ENCODE results near the gene PHF20. TPM values are rescaled to one million over a fixed set of nuclear protein-coding genes. Genes with fewer than 3 reads are reported as not detected.

The PHF20 gene
- total RNA-seq, 1 experiment from 2014 or later = 37.2 TPM

DNA sequence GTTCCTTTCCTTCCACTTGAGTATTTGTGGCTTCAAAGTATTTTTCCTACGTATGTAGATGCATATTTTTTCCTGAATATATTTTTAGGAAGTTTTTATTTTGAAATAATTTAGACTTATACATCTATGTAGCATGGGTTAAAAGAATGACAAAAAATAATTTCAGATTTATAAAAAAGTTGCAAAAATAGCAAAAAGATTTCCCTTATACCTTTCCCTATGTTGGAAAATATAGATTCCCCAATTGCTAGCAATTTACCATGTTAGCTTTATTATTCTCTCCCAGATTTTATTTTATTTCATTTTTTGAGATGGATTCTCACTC, 112.7 kb downstream of the PHF20 start:
- peaks cover 41% of the 10 kb centered on the region for H3K4me1 ChIP-seq (ENCODE audit: insufficient read depth, low read length)
- H3K79me2 ChIP-seq (ENCODE audit: low read length) = no peaks in the 10 kb centered on the region
- intact Hi-C loops (cut with micrococcal nuclease) = loop anchor here (1.0 to 5.0 kb wide), 4 partner anchors 9 to 142 kb away; partner anchors contain the start of gene RBM39

DNA sequence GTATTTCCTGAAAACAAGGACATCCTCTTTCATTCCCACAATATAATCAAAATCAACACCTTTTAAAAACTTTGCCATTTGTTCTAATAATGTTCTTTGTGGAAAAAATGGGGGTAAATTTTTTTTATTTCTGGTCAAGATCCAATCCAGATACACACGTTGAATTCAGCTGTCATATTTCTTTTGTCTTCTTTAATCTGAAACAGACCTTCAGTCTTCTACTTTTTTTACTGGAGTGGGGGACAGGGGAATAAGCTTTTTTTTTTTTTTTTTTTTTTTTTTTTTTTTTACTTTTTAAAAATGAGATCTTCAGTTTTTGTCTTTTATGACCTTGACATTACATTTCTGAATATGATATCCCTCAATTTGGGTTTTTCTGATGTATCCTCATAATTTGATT, 113.4 kb downstream of the PHF20 start:
- no peak overlapping the region for H2AFZ ChIP-seq (ENCODE audit: low read length)
- no peaks in the 10 kb centered on the region for H3K27me3 ChIP-seq (ENCODE audit: low read length)
- no peaks in the 10 kb centered on the region for H3K9me3 ChIP-seq (ENCODE audit: low read length)
- H3K27ac ChIP-seq (ENCODE audit: low read length) = peak overlapping the region; percentile 97
- no peak overlapping the region for H3K4me3 ChIP-seq (ENCODE audit: low read length)
- no peaks in the 10 kb centered on the region for H3K79me2 ChIP-seq (ENCODE audit: low read length)
- BruUV-seq (replicated peaks) = no TSS peak
- H3K4me2 ChIP-seq (ENCODE audit: low read length) = 0 out of 2 replicates have a peak overlapping the region, but pooled peaks have one; percentile 11
- peaks cover 41% of the 10 kb centered on the region for H3K4me1 ChIP-seq (ENCODE audit: insufficient read depth, low read length)
- ChIA-PET CTCF (interaction anchor here (0.6 to 1.5 kb wide), 4 partner anchors 9 to 379 kb away, joined by 6 to 11 read pairs (median 7); no protein-coding TSS in a partner anchor), POLR2A (ENCODE audit: unreplicated experiment) (interaction anchor here (0.7 to 1.3 kb wide), 3 partner anchors 68 to 150 kb away, joined by 3 to 6 read pairs (median 5); partner anchors contain the start of gene RBM39)
- intact Hi-C loops (cut with micrococcal nuclease) = no loop called here
- DNase-seq (no peak), ATAC-seq (no peak)
- H4K20me1 ChIP-seq (ENCODE audit: low read length) = no peaks in the 10 kb centered on the region
- no peak for TF ChIP-seq EZH2 (IDR thresholded peaks at IDR 0.05; ENCODE audit: low read length, unreplicated experiment)
- no peak for TF ChIP-seq EZH2phosphoT487 (IDR thresholded peaks at IDR 0.05; ENCODE audit: borderline replicate concordance, low read length)
- TF ChIP-seq, protein P1, sequence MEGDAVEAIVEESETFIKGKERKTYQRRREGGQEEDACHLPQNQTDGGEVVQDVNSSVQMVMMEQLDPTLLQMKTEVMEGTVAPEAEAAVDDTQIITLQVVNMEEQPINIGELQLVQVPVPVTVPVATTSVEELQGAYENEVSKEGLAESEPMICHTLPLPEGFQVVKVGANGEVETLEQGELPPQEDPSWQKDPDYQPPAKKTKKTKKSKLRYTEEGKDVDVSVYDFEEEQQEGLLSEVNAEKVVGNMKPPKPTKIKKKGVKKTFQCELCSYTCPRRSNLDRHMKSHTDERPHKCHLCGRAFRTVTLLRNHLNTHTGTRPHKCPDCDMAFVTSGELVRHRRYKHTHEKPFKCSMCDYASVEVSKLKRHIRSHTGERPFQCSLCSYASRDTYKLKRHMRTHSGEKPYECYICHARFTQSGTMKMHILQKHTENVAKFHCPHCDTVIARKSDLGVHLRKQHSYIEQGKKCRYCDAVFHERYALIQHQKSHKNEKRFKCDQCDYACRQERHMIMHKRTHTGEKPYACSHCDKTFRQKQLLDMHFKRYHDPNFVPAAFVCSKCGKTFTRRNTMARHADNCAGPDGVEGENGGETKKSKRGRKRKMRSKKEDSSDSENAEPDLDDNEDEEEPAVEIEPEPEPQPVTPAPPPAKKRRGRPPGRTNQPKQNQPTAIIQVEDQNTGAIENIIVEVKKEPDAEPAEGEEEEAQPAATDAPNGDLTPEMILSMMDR (conservative IDR thresholded peaks at IDR 0.05; ENCODE audit: low read depth, low read length) = no peak
- no peaks in the 10 kb centered on the region for H3K36me3 ChIP-seq (ENCODE audit: low read depth, low read length)
- H3K9me2 ChIP-seq (replicated peaks; ENCODE audit: low read length) = no peaks in the 10 kb centered on the region
- peak overlapping the region; percentile 48 for H3K9ac ChIP-seq (ENCODE audit: low read length)
- H3F3A ChIP-seq (ENCODE audit: low read length, unreplicated experiment) = peaks cover 9% of the 10 kb centered on the region

More for the DNA sequence above, 112.7 kb downstream of the PHF20 start:
- no peaks in the 10 kb centered on the region for H3K9me2 ChIP-seq (replicated peaks; ENCODE audit: low read length)
- ATAC-seq = no peak
- BruUV-seq (replicated peaks) = TSS peak; percentile 93
- H3K4me2 ChIP-seq (ENCODE audit: low read length) = peak overlapping the region; percentile 74
- TF ChIP-seq EZH2phosphoT487 (IDR thresholded peaks at IDR 0.05; ENCODE audit: borderline replicate concordance, low read length) (no peak), EZH2 (IDR thresholded peaks at IDR 0.05; ENCODE audit: low read length, unreplicated experiment) (no peak)
- TF ChIP-seq, protein P1 (conservative IDR thresholded peaks at IDR 0.05; ENCODE audit: low read depth, low read length) = no peak
- H3F3A ChIP-seq (ENCODE audit: low read length, unreplicated experiment) = peaks cover 9% of the 10 kb centered on the region
- peak overlapping the region; percentile 39; the same call in 1 of the 2 replicates for H3K4me3 ChIP-seq (ENCODE audit: low read length)
- ChIA-PET CTCF (interaction anchor here (0.5 to 1.5 kb wide), 7 partner anchors 9 to 145 kb away, joined by 3 to 10 read pairs (median 4); partner anchors contain the start of gene RBM39), POLR2A (ENCODE audit: unreplicated experiment) (interaction anchor here (0.6 to 2.9 kb wide), 8 partner anchors 9 to 685 kb away, joined by 3 to 61 read pairs (median 4); partner anchors contain the start of gene RBM39)
- H4K20me1 ChIP-seq (ENCODE audit: low read length) = no peaks in the 10 kb centered on the region
- peak overlapping the region; percentile 97 for H3K27ac ChIP-seq (ENCODE audit: low read length)
- no peaks in the 10 kb centered on the region for H3K36me3 ChIP-seq (ENCODE audit: low read depth, low read length)
- no peaks in the 10 kb centered on the region for H3K9me3 ChIP-seq (ENCODE audit: low read length)
- H3K27me3 ChIP-seq (ENCODE audit: low read length) = no peaks in the 10 kb centered on the region
- peak overlapping the region; percentile 48 for H3K9ac ChIP-seq (ENCODE audit: low read length)
- H2AFZ ChIP-seq (ENCODE audit: low read length) = no peak overlapping the region
- no peak for DNase-seq

- CTCF ChIA-PET = no interaction called here
- TF ChIP-seq, protein P1 (conservative IDR thresholded peaks at IDR 0.05; ENCODE audit: low read depth, low read length) = no peak
- TF ChIP-seq EZH2phosphoT487 (IDR thresholded peaks at IDR 0.05; ENCODE audit: borderline replicate concordance, low read length) = no peak
- no peak for TF ChIP-seq EZH2 (IDR thresholded peaks at IDR 0.05; ENCODE audit: low read length, unreplicated experiment)
- H3K27me3 ChIP-seq (ENCODE audit: low read length) = no peaks in the 10 kb centered on the region
- H3F3A ChIP-seq (ENCODE audit: low read length, unreplicated experiment) = peaks cover 9% of the 10 kb centered on the region
- no peaks in the 10 kb centered on the region for H3K36me3 ChIP-seq (ENCODE audit: low read depth, low read length)
- no peak overlapping the region for H3K4me2 ChIP-seq (ENCODE audit: low read length)
- H3K4me3 ChIP-seq (ENCODE audit: low read length) = no peak overlapping the region
- DNase-seq = no peak
- no peaks in the 10 kb centered on the region for H3K79me2 ChIP-seq (ENCODE audit: low read length)
- H3K4me1 ChIP-seq (ENCODE audit: insufficient read depth, low read length) = peaks cover 39% of the 10 kb centered on the region
- no peaks in the 10 kb centered on the region for H3K9me3 ChIP-seq (ENCODE audit: low read length)
- no peak overlapping the region for H3K9ac ChIP-seq (ENCODE audit: low read length)
- no TSS peak for BruUV-seq (replicated peaks)
- no peak for ATAC-seq
- no peaks in the 10 kb centered on the region for H3K9me2 ChIP-seq (replicated peaks; ENCODE audit: low read length)
- H4K20me1 ChIP-seq (ENCODE audit: low read length) = no peaks in the 10 kb centered on the region
- H2AFZ ChIP-seq (ENCODE audit: low read length) = no peak overlapping the region
- POLR2A ChIA-PET (ENCODE audit: unreplicated experiment) = interaction anchor here (0.6 kb wide), 1 partner anchor 95 kb away, joined by 6 read pairs; no protein-coding TSS in a partner anchor
- no peak overlapping the region for H3K27ac ChIP-seq (ENCODE audit: low read length)
- intact Hi-C loops (cut with micrococcal nuclease) = no loop called here
These were observed 114.7 kb downstream of the PHF20 start for GRCh38 chr20:35886537-35886936.
